HG03066 (cell line): Measurements from ENCODE around the gene BCAR1.
"Not testable (repeated sequence)": the region's sequence is repeated elsewhere in the genome, so short reads cannot be mapped to it uniquely, and the experiment has no call there.

ENCODE experiments used
- ATAC-seq: cut with Tn5 transposase; IDR thresholded peaks from one replicate; pipeline ENCODE4 v1.9.1; 2021; ENCODE audit warnings: low read depth; ENCODE audit not compliant: unreplicated experiment

The BCAR1 gene

DNA sequence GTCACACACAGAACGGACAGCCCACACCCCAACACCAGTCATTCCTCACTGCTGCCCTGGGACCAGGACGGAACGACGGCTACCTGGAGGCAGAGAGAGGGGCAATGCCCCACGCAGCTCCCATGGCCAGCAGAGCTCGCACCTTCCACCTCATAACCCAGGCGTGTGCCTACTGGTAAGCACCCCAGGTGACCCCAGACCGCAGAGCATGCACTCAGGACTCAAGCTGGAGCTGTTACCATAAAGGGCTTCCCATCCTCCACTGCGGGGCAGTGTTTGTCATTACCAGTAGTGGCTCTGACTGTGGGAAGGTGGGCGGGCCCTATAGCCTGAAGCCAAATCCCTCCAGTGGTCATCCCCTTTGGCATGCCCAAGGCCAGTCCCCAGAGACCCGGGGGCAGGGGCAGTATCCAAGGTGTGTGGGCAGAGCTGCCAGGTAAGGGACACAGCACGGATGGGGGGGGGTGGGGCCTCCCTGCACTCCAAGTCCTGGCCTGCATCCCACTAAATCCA is 4.7 kb upstream of the BCAR1 start:
- no peak for ATAC-seq

DNA sequence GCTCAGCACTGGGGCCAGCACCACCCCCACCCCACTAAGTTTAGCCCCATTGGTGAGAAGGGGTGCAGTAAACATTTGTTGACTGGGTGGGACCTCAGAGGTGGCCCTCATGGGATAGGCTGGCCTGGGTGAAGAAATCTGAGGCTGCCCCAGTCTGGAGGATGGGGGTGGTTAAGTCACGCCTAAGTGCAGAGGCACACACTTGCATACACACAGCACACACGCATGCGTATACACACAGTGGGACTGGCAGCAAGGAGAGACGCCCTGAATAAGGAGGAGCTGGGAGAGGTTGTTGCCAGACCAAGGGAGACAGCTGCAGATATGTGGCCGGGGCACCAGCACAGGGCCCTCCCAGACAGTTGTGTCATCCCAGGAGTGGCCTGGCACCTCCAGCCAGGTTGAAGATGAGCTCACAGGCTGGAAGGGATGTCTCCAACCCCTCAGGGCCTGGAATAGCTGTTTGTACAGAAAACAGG is 3.0 kb upstream of the BCAR1 start:
- ATAC-seq: no peak

DNA sequence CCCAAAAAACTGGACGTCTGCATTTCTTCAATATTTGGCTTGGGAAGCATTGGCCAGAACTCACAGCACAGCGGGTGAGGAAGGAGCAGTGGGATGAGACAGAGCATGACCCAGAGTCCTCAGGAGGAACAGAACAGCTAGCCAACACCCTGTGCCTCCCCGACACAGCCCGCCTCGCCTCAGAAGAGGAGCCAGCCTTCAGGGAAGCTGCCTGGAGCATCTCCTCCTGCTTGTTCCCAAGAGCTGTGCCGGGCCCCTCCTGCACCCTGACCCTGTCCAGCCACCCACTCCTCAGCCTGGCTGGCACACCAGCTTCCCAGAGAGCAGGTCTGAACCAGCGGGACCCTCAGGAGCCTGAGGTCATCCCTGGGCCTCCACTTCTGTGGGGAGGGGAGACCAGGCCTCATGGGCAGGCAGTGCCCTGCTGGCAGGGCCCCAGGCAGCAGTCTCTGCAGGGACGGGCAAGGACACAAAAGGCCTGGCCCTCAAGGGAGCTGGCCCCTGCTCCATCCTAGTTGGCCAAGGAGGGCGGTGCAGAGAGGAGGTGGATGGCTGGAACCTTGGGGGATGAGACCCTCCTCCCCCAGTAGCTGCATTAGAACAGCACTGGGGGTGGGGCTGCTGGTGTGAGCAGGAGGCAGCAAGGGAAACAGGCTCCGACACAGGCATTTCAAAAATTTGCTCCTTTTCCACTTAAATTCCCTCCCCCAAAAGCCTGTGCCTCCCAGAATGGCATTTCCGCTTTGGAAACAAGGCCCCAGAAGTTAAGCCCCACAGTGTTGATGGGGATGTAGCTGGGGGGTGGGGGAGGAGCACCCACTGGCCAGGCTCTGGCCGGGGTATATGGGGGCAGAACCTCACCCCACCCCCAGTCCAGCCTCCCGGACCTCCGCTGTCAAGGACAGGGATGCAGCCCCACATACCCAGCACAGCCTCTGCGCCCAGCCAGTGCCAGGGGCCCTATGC is 1.8 kb upstream of the BCAR1 start:
- no peak for ATAC-seq

DNA sequence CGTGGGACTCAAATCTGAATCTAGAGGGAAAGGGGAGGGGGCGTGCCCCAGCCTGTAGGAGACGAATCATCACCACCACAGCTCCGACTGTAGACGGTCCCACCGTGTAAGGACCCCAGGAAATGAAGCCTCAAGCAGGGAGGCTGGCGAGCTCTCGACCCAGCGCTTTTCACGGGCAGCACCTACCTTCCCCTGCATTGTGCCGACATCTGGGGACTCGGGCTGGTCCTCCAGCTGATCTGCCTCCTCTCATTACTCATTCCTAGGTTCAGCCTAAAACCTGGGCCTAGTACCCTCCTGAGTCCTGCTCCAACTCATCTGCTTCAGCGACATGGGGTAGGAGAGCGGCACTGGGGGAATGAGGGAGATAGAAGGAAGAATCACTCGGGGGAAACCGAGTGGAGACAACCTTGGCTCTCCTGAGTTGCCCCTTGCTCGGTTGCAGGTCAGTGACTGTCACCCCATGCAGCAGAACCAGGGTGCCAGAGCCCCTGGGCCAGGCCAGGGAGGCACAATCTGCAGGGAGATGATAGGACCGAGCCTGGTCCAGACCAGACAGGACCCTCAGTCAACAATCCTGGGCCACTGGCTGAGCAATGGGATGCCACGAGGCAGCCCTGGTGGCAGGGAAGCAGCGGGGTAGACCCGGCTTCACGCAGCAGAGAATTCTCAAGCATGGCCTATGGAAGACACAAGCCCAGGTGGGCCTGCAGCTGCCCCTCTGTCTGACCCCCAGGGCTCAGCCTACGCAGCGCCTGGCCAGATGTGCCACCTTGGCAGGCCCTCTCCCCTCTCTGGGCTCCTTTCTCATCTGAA is 833 bp upstream of the BCAR1 start:
- no peak for ATAC-seq

DNA sequence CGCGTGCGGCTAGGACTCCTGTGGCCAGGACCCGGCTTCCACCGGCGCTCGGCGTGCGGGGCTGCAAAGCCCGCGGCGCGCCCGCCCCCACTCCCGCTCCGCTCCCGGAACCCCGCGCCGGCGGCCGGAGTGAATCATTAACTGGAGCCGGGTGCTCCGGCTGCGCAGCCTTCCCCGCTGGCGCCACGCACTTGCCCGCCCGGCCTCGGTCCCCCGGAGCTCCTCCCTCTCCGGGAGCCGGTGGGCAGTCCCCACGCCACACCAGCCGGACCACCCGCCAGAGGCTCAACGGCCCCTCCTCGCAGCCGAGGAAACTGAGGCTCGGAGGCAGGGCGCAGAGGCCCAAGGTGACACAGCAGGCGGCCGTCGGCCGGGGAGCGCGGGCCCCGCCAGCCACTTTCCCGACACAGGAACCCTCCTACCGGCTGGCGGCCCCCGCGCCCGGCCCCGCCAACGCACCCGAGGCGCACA is 580 bp downstream of the BCAR1 start:
- peak; percentile 39 for ATAC-seq

DNA sequence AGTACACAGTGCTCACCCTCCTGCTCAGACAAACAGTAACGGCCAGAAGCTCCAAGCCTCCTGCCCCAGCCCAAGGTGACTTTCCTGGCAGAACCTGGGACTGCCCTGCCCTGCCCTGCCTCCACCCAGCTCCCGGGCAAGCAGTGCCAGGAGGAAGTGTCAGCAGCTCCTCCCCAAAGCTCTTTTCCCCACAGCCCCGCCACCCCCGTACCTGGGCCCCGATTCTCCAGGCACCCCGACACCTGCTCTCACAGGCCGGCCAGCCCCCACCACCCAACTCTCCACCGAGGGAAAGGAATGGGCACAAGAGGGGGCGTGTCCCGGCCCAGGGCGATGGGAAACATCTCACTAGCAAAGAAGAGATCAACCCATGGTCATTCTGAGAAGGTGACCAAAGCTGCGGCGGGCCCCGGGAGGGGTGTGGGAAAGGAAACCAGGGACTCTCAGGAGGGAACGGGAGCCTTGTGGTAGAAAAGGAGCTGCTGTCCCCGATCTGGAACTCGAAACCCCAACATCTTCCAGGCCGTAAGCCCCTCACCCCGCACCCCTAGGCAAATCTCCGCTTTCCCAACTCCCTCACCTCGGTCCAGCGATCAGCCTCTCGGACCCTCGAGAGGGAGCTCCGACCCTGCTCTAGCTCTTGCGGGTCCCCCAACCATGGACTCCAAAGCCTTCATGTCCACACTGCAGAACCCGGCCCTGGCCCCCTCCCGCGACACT is 1.2 kb downstream of the BCAR1 start:
- ATAC-seq: no peak

DNA sequence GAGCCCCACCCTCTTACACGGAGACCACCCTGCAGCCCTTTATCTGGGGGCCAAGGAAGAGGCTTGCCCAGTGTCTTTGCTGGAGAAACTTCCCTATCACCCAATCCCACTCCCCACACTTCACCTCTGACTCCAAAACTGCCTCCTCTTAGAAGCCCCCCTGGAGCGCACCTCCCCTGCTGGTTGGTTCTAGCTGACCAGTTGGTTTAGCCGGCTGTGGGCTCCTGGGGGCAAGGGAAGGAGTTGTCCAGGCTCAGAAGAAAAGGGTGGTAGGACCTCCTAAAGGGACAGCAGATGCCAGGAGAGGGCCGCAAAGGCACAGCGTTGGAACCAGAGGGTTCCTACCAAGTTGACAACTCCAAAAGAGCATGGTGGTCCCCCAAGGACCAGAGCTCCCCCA is 2.0 kb downstream of the BCAR1 start:
- no peak for ATAC-seq

DNA sequence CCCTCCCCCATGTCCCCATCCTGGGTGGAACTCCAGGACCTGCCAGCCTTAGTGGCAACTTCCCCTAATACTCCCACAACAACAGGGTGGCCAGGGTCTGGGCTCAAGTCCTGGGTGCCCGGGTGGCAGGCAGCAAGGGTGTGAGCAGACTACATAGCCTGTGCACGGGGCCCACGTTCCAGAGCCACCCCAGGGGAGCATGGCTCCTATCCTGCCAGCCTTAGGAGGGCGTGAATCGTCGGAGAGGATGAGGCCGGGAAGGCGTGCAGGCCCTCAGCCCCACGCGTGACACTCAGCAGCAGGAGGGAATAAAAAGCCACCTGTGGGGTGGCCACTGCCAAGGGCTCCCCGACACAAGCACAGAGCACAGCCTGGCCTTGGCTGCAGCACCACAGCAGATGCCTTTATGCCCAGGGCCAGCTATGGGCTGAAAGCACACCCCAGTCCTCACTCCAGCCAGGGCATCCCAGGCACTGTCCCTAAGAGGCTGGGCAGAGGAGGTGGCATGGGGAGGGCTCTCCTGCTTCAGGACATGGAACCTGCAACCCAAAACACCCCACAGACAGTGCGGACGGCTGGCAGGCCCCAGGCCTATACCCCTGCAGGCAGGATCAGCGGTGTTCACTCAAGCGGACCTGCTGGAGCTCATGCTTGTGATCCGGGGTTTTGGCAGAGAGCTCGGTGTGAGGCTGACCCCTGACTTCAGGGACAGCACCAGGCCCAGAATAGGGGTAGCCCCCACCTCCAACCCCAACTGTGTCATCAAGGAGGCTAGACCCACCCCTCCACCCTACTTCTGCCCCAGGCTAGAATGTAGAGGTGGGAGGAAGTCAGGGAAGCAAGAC is 2.7 kb downstream of the BCAR1 start:
- ATAC-seq: no peak

DNA sequence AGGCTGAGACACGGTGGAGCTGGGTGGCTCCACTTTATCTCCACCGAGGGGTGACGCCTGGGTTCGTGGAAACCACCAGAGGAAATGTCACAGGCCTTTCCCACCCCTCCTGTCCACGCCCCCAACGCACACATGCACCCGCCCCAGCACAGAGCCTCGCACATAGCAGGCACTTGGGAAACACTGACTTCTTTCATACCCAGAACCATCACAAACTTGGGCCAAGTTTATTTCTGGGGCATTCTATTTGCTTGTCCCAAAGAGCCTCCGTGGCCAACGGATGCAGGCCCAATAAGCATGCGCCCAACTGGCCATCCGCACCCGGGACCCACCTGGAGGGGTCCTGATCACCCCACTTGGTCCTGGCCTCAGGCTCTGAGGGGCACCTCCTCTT is 3.3 kb downstream of the BCAR1 start:
- ATAC-seq: no peak

DNA sequence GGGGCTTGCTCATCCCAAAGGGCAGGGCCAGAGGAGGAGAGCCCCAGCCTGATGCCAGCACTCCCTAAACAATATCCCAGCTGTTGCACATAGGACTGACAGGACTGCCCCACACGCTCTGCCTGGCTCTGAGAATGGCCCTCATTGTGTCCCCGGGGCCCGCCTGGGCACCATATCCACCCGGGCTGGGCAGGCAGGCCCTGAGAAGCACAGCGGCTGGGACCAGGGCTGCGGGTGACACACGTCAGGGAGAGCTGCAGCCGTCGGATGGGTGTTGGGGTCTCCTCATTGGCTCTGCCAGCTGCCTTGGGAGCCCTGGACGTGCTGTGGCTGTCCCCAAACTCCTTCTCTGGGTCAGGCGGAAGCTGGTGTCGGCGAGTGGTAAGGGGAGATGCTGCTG is 4.2 kb downstream of the BCAR1 start:
- ATAC-seq: no peak

DNA sequence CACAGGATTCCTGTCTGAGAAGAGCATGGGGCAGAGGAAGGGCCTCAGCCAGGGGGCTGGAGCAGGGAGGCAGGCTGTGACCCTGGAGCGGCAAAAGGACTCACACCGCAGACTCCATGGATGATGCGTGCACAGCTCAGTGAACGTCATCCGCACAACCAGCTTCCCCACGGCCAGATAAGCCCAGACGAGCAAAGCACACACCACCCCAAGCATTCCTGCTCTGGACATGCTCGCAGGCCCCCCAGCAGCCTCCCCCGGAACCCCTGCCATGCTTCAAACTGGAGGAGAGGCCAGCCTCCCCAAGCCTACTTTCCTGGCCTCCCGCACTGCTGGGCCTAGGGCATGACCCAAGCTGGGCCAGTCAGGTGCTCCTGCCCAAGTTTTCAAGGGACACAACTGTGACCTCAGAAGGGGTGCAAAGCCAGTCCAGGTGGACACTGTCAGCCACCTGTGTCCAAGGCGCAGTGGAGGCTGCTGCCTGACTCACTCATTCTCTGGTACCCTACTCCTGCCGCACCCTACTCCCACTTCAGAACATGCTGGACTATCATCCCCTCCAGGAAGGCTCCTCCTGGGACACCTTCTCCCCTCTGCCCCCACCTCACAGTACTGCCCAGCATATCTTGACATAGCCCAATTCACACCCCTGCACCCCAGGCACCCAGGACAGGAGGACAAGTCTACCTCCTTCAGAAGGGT is 4.8 kb downstream of the BCAR1 start:
- ATAC-seq: no peak

DNA sequence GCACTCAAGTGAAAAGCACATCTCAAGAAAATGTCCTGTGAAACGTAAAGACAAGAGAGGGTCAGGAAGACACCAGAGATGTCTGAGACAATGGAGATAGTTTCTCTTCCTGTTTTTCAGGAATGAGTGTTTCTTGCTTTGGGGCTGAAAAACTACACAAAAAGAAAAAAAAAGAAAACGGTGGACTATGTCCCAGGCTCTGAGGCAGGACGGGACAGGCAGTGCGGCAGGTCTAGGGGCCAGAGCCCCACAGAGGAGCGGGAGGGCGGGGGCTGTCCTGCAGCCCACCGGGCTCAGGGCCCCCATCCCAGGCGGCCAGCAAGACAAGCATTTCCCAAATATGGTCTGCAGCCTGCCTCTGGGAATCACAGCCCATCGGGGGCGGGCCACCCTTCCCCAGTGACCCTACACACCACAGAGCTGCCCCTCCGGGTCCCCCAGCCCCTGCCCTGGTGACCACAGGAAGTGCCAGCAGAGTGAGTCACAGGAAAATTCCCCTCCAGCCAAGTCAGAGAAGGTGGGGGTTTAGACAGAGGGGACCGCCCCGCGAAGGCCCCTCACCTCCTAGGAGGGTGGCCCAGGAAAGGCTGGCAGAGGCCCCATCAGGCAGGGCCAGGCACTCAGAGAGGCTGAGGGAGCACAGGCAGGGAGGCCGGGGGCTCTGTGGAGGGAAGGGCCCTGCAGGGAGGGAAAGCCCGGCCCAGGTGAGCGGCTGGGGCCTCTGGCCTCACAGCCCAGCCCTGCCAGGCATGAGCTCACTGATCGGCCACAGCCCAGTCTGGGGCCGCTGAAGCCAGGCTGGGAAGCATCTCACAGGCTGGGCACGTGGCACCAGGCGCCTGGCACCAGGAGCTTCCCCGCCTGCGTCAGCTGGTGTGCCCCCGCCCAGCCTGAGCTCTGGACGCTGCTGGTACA is 6.3 kb downstream of the BCAR1 start:
- no peak for ATAC-seq

DNA sequence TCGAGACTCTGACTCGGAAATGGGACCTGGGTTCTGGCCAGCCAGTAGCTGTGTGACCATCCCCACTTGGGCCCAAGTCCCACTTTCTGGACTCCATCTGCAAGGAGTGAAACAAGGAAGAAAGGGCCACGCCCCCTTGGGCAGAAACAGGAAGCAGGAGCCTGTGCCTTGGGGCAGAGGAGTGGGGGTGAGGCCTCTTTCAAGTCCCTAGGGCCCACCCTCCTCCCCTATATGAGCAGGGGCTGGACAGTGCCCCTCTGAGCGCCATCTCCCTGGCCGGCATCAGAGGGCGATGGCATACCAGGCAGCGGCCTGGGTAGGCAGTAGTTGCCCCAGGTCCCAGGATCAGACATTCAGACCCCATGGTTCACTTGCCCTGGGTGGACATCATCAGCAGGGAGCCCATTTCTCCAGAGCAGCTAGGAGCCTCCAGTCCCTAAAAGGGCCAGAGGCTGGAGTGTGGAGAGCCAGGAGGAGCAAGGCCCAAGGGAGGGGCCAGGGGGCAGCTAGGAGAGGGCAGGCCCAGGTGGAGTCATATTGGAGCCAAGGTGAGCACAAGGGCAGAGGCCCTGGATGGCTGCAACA is 7.1 kb downstream of the BCAR1 start:
- ATAC-seq: no peak

DNA sequence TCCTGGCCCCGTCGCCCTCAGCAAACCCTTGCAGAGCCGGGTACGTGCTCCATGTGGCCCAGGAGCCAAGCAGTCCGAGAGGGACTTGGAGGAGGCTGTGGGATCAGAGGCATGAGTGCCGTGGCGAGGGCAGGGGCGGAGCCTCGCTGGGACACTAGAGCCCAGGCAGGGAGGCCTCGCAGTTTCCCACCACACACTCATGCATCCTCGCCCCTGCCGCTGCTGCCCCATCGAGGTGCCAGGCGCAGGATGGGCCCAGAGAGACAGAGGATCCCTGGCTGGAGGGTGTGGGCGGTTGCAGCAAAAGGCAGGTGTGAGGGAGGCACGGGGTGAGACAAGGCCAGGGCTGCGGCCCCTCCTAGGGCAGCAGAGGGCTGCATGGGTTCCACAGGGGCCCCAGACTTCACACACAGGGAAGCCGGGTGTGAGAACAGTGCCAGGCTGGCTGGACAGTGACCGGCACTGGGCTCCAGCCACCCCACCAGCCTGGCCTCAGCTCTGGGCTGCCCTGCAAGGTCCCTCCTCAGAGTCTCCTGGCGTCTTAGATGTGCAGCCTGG is 7.7 kb downstream of the BCAR1 start:
- no peak for ATAC-seq

DNA sequence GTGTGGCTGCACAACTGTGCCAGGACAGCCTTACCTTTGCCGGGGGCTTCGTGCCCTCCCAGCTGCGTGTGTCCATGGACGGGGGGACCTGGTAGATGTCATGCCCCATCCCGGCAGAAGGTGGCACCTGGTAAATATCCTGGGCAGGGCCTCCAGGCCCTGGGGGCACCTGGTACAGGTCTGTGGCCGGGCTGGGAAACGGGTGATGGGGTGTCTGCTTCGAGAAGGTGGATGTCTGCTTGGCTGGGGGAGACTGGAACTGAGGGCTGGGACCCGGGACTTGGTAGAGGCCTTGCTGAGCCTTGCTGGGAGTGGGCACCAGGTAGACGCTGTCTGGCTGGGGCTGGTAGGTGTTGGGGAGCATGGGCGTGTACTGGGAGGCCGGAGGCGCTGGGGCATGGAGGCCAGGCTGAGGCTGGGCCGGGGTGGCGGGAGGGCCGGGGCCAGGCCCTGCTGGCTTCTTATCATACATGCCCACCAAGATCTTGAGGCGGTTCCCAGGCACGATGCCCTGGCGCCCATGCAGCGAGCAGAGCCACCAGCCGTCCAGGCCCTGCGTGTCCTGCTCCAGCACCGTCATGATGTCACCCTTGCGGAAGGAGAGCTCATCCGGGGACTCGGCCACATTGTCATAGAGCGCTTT is 8.9 kb downstream of the BCAR1 start:
- ATAC-seq: not testable (repeated sequence)

DNA sequence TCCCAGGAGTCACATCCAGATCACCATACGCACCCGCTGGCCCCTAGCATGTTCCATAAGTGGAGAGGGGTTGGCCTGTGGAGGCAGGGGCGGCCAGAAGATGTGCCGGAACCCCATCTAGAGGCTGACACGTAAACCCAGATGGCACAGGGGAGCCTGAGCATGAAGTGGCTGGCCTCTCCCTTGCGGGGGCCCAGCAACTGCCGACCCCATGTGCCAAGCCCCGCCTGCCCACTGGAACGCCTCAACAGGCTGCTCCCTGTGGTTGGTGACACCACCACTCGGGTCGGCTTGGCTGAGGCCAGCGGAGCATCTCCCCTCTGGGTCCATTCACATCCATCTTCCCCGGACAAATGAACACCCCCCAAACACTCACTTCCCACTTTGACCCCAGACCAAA is 9.5 kb downstream of the BCAR1 start:
- no peak for ATAC-seq

DNA sequence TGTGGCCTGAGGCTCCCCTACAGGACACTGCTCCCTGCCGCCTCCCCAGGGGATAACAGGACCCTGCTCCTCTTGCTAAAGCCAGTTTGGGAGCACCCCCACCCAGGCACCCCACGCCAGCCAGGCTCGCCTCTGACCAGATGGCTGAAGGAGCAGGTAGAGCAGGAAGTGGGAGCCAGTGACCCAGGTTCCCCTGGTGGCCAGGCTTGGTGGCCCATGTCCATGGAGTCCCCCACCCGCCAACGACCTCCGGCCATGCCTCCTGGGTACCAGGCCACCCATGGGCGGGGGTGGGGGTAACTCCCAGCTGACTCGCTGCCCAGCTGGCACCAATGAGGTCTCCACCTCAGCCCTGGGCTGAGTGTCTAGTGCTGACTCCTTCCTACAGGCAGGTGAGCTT is 10.0 kb downstream of the BCAR1 start:
- ATAC-seq: no peak
